C1 segment of cervical spinal cord (tissue), 14 donors: ENCODE results near the gene TRPM2.

ENCODE experiments used
- DNase-seq, 14 donors: peaks; one replicate each; lab custom pipeline; 2025; lab: John Stamatoyannopoulos, UW

The TRPM2 gene

DNA sequence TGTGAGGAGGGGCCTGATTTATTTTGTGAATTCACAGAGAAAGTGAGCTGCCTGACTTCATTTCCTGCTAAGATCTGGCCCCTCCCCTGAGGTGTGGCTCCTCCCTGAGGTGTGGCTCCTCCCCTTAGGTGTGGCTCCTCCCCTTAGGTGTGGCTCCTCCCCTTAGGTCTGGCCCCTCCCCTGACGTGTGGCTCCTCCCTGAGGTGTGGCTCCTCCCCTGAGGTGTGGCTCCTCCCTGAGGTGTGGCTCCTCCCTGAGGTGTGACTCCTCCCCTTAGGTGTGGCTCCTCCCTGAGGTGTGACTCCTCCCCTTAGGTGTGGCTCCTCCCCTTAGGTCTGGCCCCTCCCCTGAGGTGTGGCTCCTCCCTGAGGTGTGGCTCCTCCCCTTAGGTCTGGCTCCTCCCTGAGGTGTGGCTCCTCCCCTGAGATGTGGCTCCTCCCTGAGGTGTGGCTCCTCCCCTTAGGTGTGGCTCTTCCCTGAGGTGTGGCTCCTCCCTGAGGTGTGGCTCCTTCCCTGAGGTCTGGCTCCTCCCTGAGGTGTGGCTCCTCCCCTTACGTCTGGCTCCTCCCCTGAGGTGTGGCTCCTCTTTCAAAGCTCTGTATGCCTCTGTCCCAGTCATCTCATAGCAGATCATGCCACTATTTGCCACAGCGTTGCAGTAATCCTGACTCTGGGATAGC, 75.0 kb downstream of the TRPM2 start:
- no peak for DNase-seq

- no peak for DNase-seq
Observed at GRCh38 chr21:44429894-44430293, 76.5 kb downstream of the TRPM2 start.

DNA sequence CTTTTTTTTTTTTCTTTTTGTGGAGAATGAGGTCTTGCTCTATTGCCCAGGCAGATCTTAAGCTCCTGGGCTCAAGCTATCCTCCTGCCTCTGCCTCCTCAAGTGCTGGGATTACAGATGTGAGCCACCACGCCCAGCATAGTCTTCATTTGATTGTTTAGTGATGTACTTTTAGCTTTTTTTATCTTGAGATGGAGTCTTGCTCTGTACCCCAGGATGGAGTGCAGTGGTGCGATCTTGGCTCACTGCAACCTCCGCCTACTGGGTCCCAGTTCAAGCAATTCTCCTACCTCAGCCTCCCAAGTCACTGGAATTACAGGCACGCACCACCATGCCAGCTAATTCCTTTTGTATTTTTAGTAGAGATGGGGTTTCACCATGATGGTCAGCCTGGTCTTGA, 77.9 kb downstream of the TRPM2 start:
- no peak for DNase-seq

GRCh38 chr21:44432841-44433790, 79.7 kb downstream of the TRPM2 start:
- no peak for DNase-seq

GRCh38 chr21:44433791-44434567, 80.6 kb downstream of the TRPM2 start:
- DNase-seq: no peak

GRCh38 chr21:44434568-44434925, 81.1 kb downstream of the TRPM2 start:
- no peak for DNase-seq

GRCh38 chr21:44434936-44435635, 81.7 kb downstream of the TRPM2 start:
- DNase-seq: no peak

GRCh38 chr21:44436111-44436611, 82.7 kb downstream of the TRPM2 start:
- DNase-seq: no peak

GRCh38 chr21:44436958-44437357, 83.5 kb downstream of the TRPM2 start:
- no peak for DNase-seq

- no peak for DNase-seq
Observed at GRCh38 chr21:44437371-44437695, 83.9 kb downstream of the TRPM2 start.

- no peak for DNase-seq
Observed at GRCh38 chr21:44437696-44438431, 84.4 kb downstream of the TRPM2 start.

DNA sequence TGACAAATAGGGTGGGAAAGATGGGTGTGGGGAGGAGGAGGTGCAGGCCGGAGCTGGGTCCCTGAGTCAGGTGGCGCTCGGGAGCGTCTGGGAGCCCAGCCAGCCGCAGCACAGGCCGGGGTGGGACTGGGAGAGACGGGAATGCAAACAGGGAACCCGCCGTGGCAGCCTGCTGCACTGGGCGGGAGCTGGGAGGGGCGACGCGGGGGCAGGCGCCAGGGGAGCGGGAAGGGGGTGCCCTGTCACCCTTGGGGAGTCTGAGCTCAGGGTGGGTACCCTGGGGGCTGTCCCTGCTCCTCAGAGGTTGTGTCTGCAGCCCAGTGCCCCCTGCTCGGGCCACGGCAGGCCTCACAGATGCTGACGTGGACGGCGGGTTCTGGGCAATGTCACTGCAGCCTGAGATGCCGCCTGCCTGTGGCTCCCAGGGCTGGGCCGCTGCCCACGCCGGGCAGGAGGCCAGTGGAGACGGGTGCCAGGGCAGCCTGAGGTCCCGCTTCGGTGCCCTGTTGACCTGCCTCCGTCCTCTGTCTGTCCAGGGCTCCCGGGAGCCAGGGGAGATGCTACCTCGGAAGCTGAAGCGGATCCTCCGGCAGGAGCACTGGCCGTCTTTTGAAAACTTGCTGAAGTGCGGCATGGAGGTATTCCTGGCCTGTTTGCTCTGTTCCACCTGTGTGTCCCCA, 85.2 kb downstream of the TRPM2 start:
- no peak for DNase-seq

GRCh38 chr21:44439211-44439600, 85.8 kb downstream of the TRPM2 start:
- DNase-seq: no peak

DNA sequence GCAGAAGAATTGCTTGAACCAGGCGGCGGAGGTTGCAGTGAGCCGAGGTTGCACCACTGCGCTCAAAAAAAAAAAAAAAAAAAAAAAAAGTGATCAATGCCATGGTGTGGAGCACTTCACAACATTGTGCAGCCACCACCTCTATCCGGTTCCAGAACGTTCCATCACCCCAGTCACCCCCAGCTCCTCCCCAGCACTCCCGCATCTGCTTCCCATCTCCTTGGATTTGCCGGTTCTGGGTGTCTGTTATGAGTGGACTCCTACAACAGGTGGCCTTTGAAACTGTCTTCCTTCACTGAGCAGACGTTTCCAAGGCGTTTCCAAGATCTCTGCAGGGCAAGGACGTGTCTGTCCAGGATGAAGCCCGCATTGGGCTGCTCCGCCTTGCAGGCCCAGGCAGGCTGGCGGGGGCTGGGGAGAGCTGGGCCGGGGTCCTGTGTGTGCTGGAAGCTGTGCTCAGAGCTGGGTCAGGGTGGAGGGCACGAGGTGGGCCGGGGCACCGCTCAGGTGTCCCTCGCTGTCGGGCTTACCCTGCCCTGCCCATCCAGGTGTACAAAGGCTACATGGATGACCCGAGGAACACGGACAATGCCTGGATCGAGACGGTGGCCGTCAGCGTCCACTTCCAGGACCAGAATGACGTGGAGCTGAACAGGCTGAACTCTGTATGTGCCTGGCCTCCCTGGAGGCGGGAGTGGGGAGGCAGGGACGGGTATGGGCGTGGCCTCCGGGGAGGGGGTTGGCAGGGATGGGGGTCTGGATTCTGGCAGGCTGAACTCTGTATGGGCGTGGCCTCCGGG, 87.0 kb downstream of the TRPM2 start:
- DNase-seq: no peak

GRCh38 chr21:44441041-44441400, 87.6 kb downstream of the TRPM2 start:
- no peak for DNase-seq

DNA sequence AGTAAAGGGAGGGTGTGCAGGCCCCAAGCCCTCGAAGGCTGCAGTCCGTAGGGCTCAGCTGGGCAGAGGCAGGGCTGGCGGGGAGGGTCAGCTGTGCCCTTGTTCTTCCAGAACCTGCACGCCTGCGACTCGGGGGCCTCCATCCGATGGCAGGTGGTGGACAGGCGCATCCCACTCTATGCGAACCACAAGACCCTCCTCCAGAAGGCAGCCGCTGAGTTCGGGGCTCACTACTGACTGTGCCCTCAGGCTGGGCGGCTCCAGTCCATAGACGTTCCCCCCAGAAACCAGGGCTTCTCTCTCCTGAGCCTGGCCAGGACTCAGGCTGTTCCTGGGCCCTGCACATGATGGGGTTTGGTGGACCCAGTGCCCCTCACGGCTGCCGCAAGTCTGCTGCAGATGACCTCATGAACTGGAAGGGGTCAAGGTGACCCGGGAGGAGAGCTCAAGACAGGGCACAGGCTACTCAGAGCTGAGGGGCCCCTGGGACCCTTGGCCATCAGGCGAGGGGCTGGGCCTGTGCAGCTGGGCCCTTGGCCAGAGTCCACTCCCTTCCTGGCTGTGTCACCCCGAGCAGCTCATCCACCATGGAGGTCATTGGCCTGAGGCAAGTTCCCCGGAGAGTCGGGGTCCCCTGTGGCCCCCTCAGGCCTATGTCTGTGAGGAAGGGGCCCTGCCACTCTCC, 88.3 kb downstream of the TRPM2 start:
- no peak for DNase-seq

GRCh38 chr21:44442266-44443125, 89.1 kb downstream of the TRPM2 start:
- no peak for DNase-seq
